K562 (cell line): ENCODE measurements around the gene TMC1. TPM values are rescaled to one million over a fixed set of nuclear protein-coding genes. Genes with fewer than 3 reads are reported as not detected.

Source experiments
- ATAC-seq: fragments of 200-7000 bp; cut with Tn5 transposase; 3 replicates; pipeline ENCODE4 v1.9.1; 2020; ENCODE audit warnings: moderate library complexity
- BruUV-seq: library from RNA; stranded (reverse); fragments of 400-500 nt; replicated peaks from 2 replicates; lab custom pipeline; 2021; lab: Mats Ljungman, UMichigan
- CTCF ChIA-PET: fragments of 300-600 bp; formaldehyde crosslinking; extraction: SDS; loops from one replicate; lab custom pipeline; 2021; ENCODE audit warnings: low intra/inter-chr PET ratio; lab: Yijun Ruan, JAX
- POLR2A ChIA-PET: fragments of 300-600, 350-650 bp; sonication (Branson Sonifier 250); formaldehyde crosslinking; extraction: SDS; loops from one replicate; lab custom pipeline; 2021; ENCODE audit warnings: antibody characterized with exemption, inconsistent platforms; lab: Yijun Ruan, JAX
- DNase-seq, 4 experiments: peaks; one replicate each; pipeline versions ENCODE4 v3.0.0 to v3.0.0-alpha.2; 2011 to 2018; ENCODE audit warnings: low spot score in 3 of 4, mixed read lengths in 3 of 4; ENCODE audit errors: extremely low read depth in 1 of 4
- FAIRE-seq: peaks from 2 replicates; lab custom pipeline; 2011; peaks lifted over from hg19 to GRCh38; lab: Jason Lieb, UNC
- H2AFZ ChIP-seq: 2 replicates; pipeline ENCODE4 v1.6.0; 2011; ENCODE audit warnings: low read depth, low read length, control low read depth, inconsistent platforms
- H3K27ac ChIP-seq: fragments of 200-600 bp; 3 replicates; pipeline ENCODE4 v1.8.0; 2011; ENCODE audit warnings: low read depth, mild to moderate bottlenecking, control low read depth, inconsistent platforms, low read length, moderate library complexity, mixed read lengths; ENCODE audit errors: extremely low read depth
- H3K27me3 ChIP-seq, 2 experiments: fragments of 300-600 bp in 1 of 2; 2 replicates in 1 of 2; 3 replicates in 1 of 2; pipeline versions ENCODE4 v1.6.0 to v1.8.0; 2011; ENCODE audit warnings: inconsistent platforms in 2 of 2, low read length in 2 of 2, mild to moderate bottlenecking in 1 of 2, mixed read lengths in 1 of 2, moderate library complexity in 1 of 2; ENCODE audit not compliant: control insufficient read depth in 2 of 2, insufficient read depth in 2 of 2
- H3K36me3 ChIP-seq: fragments of 300-600 bp; 3 replicates; pipeline ENCODE4 v1.8.0; 2011; ENCODE audit warnings: mild to moderate bottlenecking, low read length, inconsistent platforms; ENCODE audit not compliant: control insufficient read depth, insufficient read depth
- H3K4me1 ChIP-seq, 2 experiments: fragments of 200-600 bp in 1 of 2; replicated peaks in 1 of 2; 2 replicates in 1 of 2; 3 replicates in 1 of 2; pipeline versions ENCODE4 v1.5.1 to v1.8.0; 2011; ENCODE audit warnings: inconsistent platforms in 2 of 2, low read length in 2 of 2, mild to moderate bottlenecking in 1 of 2, mixed read lengths in 1 of 2, moderate library complexity in 1 of 2; ENCODE audit not compliant: control insufficient read depth in 2 of 2, insufficient read depth in 2 of 2
- H3K4me2 ChIP-seq: 2 replicates; pipeline ENCODE4 v1.6.1; 2011; ENCODE audit warnings: low read length, control low read depth, inconsistent platforms, mixed read lengths; ENCODE audit not compliant: insufficient read depth
- H3K4me3 ChIP-seq: fragments of 200-600 bp; sonication (generic), shearing (Covaris generic); 2 replicates; pipeline ENCODE4 v1.5.1; 2016; ENCODE audit warnings: control low read depth, inconsistent platforms
- H3K79me2 ChIP-seq: fragments of 200-600 bp; 3 replicates; pipeline ENCODE4 v1.8.0; 2011; ENCODE audit warnings: low read length, inconsistent platforms; ENCODE audit not compliant: control insufficient read depth, insufficient read depth
- H3K9ac ChIP-seq, 2 experiments: 2 replicates each; pipeline versions ENCODE4 v1.6.0 to v1.6.1; 2011; ENCODE audit warnings: low read depth in 2 of 2, low read length in 2 of 2, control low read depth in 1 of 2, inconsistent platforms in 1 of 2, mild to moderate bottlenecking in 1 of 2, mixed read lengths in 1 of 2; ENCODE audit not compliant: insufficient read depth in 1 of 2
- H3K9me1 ChIP-seq: one replicate; pipeline ENCODE4 v1.6.0; 2011; ENCODE audit warnings: inconsistent platforms, mild to moderate bottlenecking, low read length, moderate library complexity; ENCODE audit not compliant: control insufficient read depth, insufficient read depth
- H3K9me3 ChIP-seq: replicated peaks from 2 replicates; pipeline ENCODE4 v1.5.1; 2011; ENCODE audit warnings: low read depth, low read length, inconsistent platforms; ENCODE audit not compliant: control insufficient read depth, insufficient read depth
- H4K20me1 ChIP-seq: replicated peaks from 2 replicates; pipeline ENCODE4 v1.6.1; 2011; ENCODE audit warnings: low read length, inconsistent platforms, mixed read lengths; ENCODE audit not compliant: control insufficient read depth, insufficient read depth
- EP400 ChIP-seq: fragments of 450-650 bp; IDR thresholded peaks from 2 replicates; pipeline ENCODE4 v1.6.1; 2017; ENCODE audit warnings: antibody characterized with exemption, mild to moderate bottlenecking, moderate library complexity
- ERF ChIP-seq: fragments of 450-650 bp; formaldehyde crosslinking; IDR thresholded peaks from 2 replicates; pipeline ENCODE4 v1.4.0; 2020; ENCODE audit warnings: mild to moderate bottlenecking, mixed read lengths
- GABPA ChIP-seq: fragments of 200-800 bp; sonication (Bioruptor generic); conservative IDR thresholded peaks from 2 replicates; pipeline ENCODE4 v1.6.1; 2016; ENCODE audit warnings: low read depth, missing genetic modification characterization, missing compliant biosample characterization
- KDM4B ChIP-seq, 2 experiments: fragments of 450-650 bp in 1 of 2; sonication (generic) in 1 of 2; IDR thresholded peaks; 2 replicates each; pipeline ENCODE4 v1.6.1; 2016 to 2017; ENCODE audit warnings: borderline replicate concordance in 2 of 2, antibody characterized with exemption in 1 of 2, low read depth in 1 of 2, mild to moderate bottlenecking in 1 of 2
- MTA3 ChIP-seq: fragments of 450-650 bp; formaldehyde crosslinking; IDR thresholded peaks from 2 replicates; pipeline ENCODE4 v1.6.1; 2017; ENCODE audit warnings: mild to moderate bottlenecking, borderline replicate concordance
- NFE2 ChIP-seq: IDR thresholded peaks from 2 replicates; pipeline ENCODE4 v1.6.1; 2014; ENCODE audit warnings: antibody characterized with exemption, low read depth
- NR4A1 ChIP-seq, 2 experiments: fragments of 250-450 bp in 1 of 2; fragments of 450-650 bp in 1 of 2; sonication (Bioruptor Pico) in 1 of 2; IDR thresholded peaks; 2 replicates each; pipeline versions ENCODE4 v1.4.0 to v1.6.1; 2016 to 2020; ENCODE audit warnings: mild to moderate bottlenecking in 2 of 2, missing compliant biosample characterization in 1 of 2, missing genetic modification characterization in 1 of 2, moderate library complexity in 1 of 2
- RCOR1 ChIP-seq, 2 experiments: IDR thresholded peaks; 2 replicates each; pipeline ENCODE4 v1.6.1; 2012; ENCODE audit warnings: low read depth in 2 of 2, low read length in 2 of 2, borderline replicate concordance in 1 of 2, improper control_type of control experiment in 1 of 2
- ZNF133 ChIP-seq: fragments of 250-450 bp; sonication (Bioruptor Pico); IDR thresholded peaks from 2 replicates; pipeline ENCODE4 v1.4.0; 2020; ENCODE audit warnings: mild to moderate bottlenecking
- ZNF146 ChIP-seq: IDR thresholded peaks from one replicate; pipeline ENCODE4 v1.6.1; 2018; ENCODE audit warnings: missing compliant biosample characterization; ENCODE audit not compliant: unreplicated experiment
- in situ Hi-C: fragments of 300-500 bp; cut with MboI; formaldehyde crosslinking; loops from 4 replicates; pipeline ENCODE4 v1.15.0; 2018; ENCODE audit warnings: inconsistent platforms, mixed read lengths
- intact Hi-C: fragments of 100-400 bp; cut with micrococcal nuclease; formaldehyde crosslinking; loops from 2 replicates; pipeline ENCODE4 v1.14.2; 2022
- polyA plus RNA-seq, 8 experiments: library from polyadenylated mRNA; depleted of rRNA in 4 of 8; stranded (reverse) in 5 of 8; unstranded in 3 of 8; fragments of >200 nt; fragmentation: Nextera tagmentation in 2 of 8; fragmentation: Illumina TruSeq in 1 of 8; extraction: Ambion mirVana in 2 of 8; extraction: Trizol in 1 of 8; gene quantifications; 2 replicates each; pipeline versions ENCODE4 v1.2.1 to v1.2.3, GENCODE V29; 2011 to 2014; ENCODE audit warnings: inconsistent platforms in 1 of 8, missing spikeins in 1 of 8
- total RNA-seq, 7 experiments: library from RNA; depleted of rRNA in 6 of 7; stranded (reverse); fragments of >200 nt in 6 of 7; fragmentation: Illumina TruSeq in 2 of 7; extraction: Trizol in 2 of 7; gene quantifications; 2 replicates each; pipeline versions ENCODE4 v1.2.1 to v1.2.3, GENCODE V29; 2011 to 2021; ENCODE audit warnings: low replicate concordance in 1 of 7
- TF ChIP-seq, protein P1 (sequence below): fragments of 450-650 bp; IDR thresholded peaks from 2 replicates; pipeline ENCODE4 v1.6.1; 2017; ENCODE audit warnings: antibody characterized with exemption
- TF ChIP-seq, protein P2 (sequence below): sonication (generic); formaldehyde crosslinking; IDR thresholded peaks from 2 replicates; pipeline ENCODE4 v1.8.0; 2022; ENCODE audit warnings: mild to moderate bottlenecking, low read depth, missing genetic modification reagents
- TF ChIP-seq, protein P3 (sequence below): fragments of 250-450 bp; sonication (Bioruptor Pico); IDR thresholded peaks from 2 replicates; pipeline ENCODE4 v1.5.0; 2020; ENCODE audit warnings: mild to moderate bottlenecking
- TF ChIP-seq, protein P4 (sequence below): fragments of 250-450 bp; sonication (Bioruptor Pico); IDR thresholded peaks from 2 replicates; pipeline ENCODE4 v1.8.0; 2022; ENCODE audit warnings: inconsistent platforms, mild to moderate bottlenecking, moderate library complexity, borderline replicate concordance

Gene TMC1
- total and polyA plus RNA-seq, 9 of the 15 experiments (the other 6 are each of a cell fraction or from before 2014, with no cell fraction given): 0.10 to 0.15 TPM; not detected in 7

DNA sequence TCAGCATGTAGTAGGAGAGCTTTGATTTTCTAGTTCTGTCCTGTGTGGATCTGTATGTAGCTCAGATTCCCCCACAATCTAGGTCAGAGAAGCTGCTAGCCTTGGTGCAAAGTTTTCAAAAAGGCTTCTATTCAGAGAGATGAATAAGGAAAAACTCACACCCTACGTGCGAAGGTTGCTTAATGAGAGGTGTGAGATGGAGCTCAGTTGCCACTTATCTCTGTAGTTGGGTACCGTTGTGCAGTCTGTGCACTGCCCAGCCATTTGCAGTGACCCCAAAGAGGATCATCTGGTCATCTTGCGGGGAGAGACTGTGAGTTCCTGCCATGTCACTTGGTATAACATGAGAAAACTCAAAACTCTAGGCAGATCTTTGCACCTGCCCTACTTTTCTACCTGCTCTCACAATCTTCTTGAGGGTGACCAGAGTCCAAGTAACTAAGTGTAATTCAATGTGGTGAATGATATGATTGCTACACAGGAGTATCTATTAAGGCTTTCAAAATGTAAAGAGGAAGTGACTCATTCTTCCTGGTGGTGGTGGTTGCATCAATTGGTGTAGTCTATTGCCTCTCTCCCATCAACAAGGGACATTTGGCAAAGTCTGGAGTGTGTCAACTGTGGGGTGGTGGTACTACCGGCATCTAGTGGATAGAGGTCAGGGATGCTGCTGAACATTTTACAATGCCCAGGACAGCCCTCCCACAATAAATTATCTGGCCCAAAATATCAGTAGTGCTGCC lies 65.2 kb downstream of the TMC1 start (continued):
- TF ChIP-seq, protein P1, sequence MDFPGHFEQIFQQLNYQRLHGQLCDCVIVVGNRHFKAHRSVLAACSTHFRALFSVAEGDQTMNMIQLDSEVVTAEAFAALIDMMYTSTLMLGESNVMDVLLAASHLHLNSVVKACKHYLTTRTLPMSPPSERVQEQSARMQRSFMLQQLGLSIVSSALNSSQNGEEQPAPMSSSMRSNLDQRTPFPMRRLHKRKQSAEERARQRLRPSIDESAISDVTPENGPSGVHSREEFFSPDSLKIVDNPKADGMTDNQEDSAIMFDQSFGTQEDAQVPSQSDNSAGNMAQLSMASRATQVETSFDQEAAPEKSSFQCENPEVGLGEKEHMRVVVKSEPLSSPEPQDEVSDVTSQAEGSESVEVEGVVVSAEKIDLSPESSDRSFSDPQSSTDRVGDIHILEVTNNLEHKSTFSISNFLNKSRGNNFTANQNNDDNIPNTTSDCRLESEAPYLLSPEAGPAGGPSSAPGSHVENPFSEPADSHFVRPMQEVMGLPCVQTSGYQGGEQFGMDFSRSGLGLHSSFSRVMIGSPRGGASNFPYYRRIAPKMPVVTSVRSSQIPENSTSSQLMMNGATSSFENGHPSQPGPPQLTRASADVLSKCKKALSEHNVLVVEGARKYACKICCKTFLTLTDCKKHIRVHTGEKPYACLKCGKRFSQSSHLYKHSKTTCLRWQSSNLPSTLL: no peak
- no peak for TF ChIP-seq EP400

DNA sequence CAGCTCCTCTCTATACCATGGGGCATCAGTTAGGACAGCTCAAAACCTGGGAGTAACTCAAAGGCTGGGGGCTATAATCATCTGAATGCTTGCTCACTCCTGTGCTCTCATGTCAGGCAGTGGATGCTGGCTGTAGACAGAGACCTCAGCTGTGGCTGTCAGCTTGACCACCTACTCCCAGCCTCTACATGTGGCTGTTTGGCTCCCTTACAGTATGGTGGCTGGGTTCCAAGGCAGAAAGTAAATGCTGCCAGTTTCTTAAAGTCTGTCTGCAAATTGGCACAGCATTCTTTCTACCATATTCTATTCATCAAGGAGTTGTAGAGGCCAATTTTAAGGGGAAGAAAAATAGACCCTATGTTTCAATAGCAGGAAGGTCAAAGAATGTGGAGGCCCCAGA lies 66.9 kb downstream of the TMC1 start:
- BruUV-seq: no TSS peak
- no peak overlapping the region for H3K4me2 ChIP-seq
- no peaks in the 10 kb centered on the region for H3K9me1 ChIP-seq
- ATAC-seq: no peak
- H3K9me3 ChIP-seq: no peaks in the 10 kb centered on the region
- FAIRE-seq: no peak
- H4K20me1 ChIP-seq: no peaks in the 10 kb centered on the region
- H2AFZ ChIP-seq: no peak overlapping the region
- no peak overlapping the region for H3K9ac ChIP-seq
- no peak overlapping the region for H3K4me3 ChIP-seq
- H3K27me3 ChIP-seq: no peaks in the 10 kb centered on the region
- no peak for DNase-seq
- intact Hi-C loops: no loop called here
- in situ Hi-C loops: no loop called here
- POLR2A ChIA-PET: interaction anchor here (1.0 kb wide), 1 partner anchor 10 kb away, joined by 3 read pairs; no protein-coding TSS in a partner anchor
- no peak overlapping the region for H3K27ac ChIP-seq
- CTCF ChIA-PET: no interaction called here
- H3K4me1 ChIP-seq: peaks cover 0 to 11% of the 10 kb centered on the region in 2 experiments; a peak in 3 of 5 replicates
- no peaks in the 10 kb centered on the region for H3K79me2 ChIP-seq
- H3K36me3 ChIP-seq: no peaks in the 10 kb centered on the region
- TF ChIP-seq, protein P2, sequence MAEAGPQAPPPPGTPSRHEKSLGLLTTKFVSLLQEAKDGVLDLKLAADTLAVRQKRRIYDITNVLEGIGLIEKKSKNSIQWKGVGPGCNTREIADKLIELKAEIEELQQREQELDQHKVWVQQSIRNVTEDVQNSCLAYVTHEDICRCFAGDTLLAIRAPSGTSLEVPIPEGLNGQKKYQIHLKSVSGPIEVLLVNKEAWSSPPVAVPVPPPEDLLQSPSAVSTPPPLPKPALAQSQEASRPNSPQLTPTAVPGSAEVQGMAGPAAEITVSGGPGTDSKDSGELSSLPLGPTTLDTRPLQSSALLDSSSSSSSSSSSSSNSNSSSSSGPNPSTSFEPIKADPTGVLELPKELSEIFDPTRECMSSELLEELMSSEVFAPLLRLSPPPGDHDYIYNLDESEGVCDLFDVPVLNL: no peak
- TF ChIP-seq ZNF133 (CRISPR knock-in tag) (no peak), GABPA (no peak), MTA3 (no peak), ERF (CRISPR knock-in tag) (no peak), ZNF146 (CRISPR knock-in tag) (no peak), NFE2 (no peak), NR4A1 (CRISPR knock-in tag; IDR thresholded peaks at IDR 0.05) (no peak), NR4A1 (tag; IDR thresholded peaks at IDR 0.05) (no peak), KDM4B (IDR thresholded peaks at IDR 0.05; ENCODE audit: borderline replicate concordance in 2 of 2, low read depth in 1 of 2) (no peak), RCOR1 (IDR thresholded peaks at IDR 0.05; ENCODE audit: borderline replicate concordance in 1 of 2, low read depth in 2 of 2, low read length in 2 of 2) (no peak)
- TF ChIP-seq, protein P3, sequence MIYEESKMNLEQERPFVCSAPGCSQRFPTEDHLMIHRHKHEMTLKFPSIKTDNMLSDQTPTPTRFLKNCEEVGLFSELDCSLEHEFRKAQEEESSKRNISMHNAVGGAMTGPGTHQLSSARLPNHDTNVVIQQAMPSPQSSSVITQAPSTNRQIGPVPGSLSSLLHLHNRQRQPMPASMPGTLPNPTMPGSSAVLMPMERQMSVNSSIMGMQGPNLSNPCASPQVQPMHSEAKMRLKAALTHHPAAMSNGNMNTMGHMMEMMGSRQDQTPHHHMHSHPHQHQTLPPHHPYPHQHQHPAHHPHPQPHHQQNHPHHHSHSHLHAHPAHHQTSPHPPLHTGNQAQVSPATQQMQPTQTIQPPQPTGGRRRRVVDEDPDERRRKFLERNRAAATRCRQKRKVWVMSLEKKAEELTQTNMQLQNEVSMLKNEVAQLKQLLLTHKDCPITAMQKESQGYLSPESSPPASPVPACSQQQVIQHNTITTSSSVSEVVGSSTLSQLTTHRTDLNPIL (CRISPR knock-in tag): no peak
- TF ChIP-seq, protein P4, sequence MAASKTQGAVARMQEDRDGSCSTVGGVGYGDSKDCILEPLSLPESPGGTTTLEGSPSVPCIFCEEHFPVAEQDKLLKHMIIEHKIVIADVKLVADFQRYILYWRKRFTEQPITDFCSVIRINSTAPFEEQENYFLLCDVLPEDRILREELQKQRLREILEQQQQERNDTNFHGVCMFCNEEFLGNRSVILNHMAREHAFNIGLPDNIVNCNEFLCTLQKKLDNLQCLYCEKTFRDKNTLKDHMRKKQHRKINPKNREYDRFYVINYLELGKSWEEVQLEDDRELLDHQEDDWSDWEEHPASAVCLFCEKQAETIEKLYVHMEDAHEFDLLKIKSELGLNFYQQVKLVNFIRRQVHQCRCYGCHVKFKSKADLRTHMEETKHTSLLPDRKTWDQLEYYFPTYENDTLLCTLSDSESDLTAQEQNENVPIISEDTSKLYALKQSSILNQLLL (CRISPR knock-in tag): no peak
